ENCODE measurements around the gene PEAR1.

Gene PEAR1

GRCh38 chr1:156959414-156959813 lies 65.9 kb downstream of the PEAR1 start:
- Histone ChIP-seq H3K4me3 (ENCODE audit: low read depth in 1 of 2, low read length in 2 of 2) (no peak overlapping the region), H3K36me3 (ENCODE audit: control insufficient read depth in 1 of 2, insufficient read depth in 2 of 2, low read length in 2 of 2) (peaks cover 80 to 84% of the 10 kb centered on the region in 2 donors)

GRCh38 chr1:156959925-156960324 lies 66.4 kb downstream of the PEAR1 start:
- Histone ChIP-seq H3K27ac (ENCODE audit: low read length) (no peak overlapping the region), H3K27me3 (ENCODE audit: low read depth, low read length) (no peaks in the 10 kb centered on the region), H3K9me3 (ENCODE audit: control insufficient read depth in 1 of 2, low read length in 2 of 2) (no peaks in the 10 kb centered on the region), H3K36me3 (ENCODE audit: control insufficient read depth in 1 of 2, insufficient read depth in 2 of 2, low read length in 2 of 2) (peaks cover 79 to 80% of the 10 kb centered on the region in 2 donors), H3K4me1 (ENCODE audit: control insufficient read depth in 1 of 2, insufficient read depth in 2 of 2, low read length in 2 of 2) (no peaks in the 10 kb centered on the region), H3K4me3 (ENCODE audit: low read depth in 1 of 2, low read length in 2 of 2) (no peak overlapping the region)

More at GRCh38 chr1:156959414-156959813, 65.9 kb downstream of the PEAR1 start:
- Histone ChIP-seq H3K4me1 (ENCODE audit: control insufficient read depth in 1 of 2, insufficient read depth in 2 of 2, low read length in 2 of 2) (no peaks in the 10 kb centered on the region), H3K9me3 (ENCODE audit: control insufficient read depth in 1 of 2, low read length in 2 of 2) (no peaks in the 10 kb centered on the region), H3K27ac (ENCODE audit: low read length) (no peak overlapping the region), H3K27me3 (ENCODE audit: low read depth, low read length) (no peaks in the 10 kb centered on the region)

GRCh38 chr1:156961709-156962108 lies 68.2 kb downstream of the PEAR1 start:
- H3K27me3 ChIP-seq (ENCODE audit: low read depth, low read length): no peaks in the 10 kb centered on the region
- no peaks in the 10 kb centered on the region for H3K9me3 ChIP-seq (ENCODE audit: control insufficient read depth in 1 of 2, low read length in 2 of 2)
- H3K4me1 ChIP-seq (ENCODE audit: control insufficient read depth in 1 of 2, insufficient read depth in 2 of 2, low read length in 2 of 2): no peaks in the 10 kb centered on the region
- peaks cover 63 to 66% of the 10 kb centered on the region in 2 donors for H3K36me3 ChIP-seq (ENCODE audit: control insufficient read depth in 1 of 2, insufficient read depth in 2 of 2, low read length in 2 of 2)
- H3K27ac ChIP-seq (ENCODE audit: low read length): no peak overlapping the region
- no peak overlapping the region for H3K4me3 ChIP-seq (ENCODE audit: low read depth in 1 of 2, low read length in 2 of 2)

GRCh38 chr1:156963621-156964020 lies 70.1 kb downstream of the PEAR1 start:
- H3K9me3 ChIP-seq (ENCODE audit: control insufficient read depth in 1 of 2, low read length in 2 of 2): no peaks in the 10 kb centered on the region
- no peak overlapping the region for H3K27ac ChIP-seq (ENCODE audit: low read length)
- no peaks in the 10 kb centered on the region for H3K4me1 ChIP-seq (ENCODE audit: control insufficient read depth in 1 of 2, insufficient read depth in 2 of 2, low read length in 2 of 2)
- H3K36me3 ChIP-seq (ENCODE audit: control insufficient read depth in 1 of 2, insufficient read depth in 2 of 2, low read length in 2 of 2): peaks cover 61 to 65% of the 10 kb centered on the region in 2 donors
- no peak overlapping the region for H3K4me3 ChIP-seq (ENCODE audit: low read depth in 1 of 2, low read length in 2 of 2)
- no peaks in the 10 kb centered on the region for H3K27me3 ChIP-seq (ENCODE audit: low read depth, low read length)

GRCh38 chr1:156964441-156964840 lies 70.9 kb downstream of the PEAR1 start:
- Histone ChIP-seq H3K9me3 (ENCODE audit: control insufficient read depth in 1 of 2, low read length in 2 of 2) (no peaks in the 10 kb centered on the region), H3K27me3 (ENCODE audit: low read depth, low read length) (no peaks in the 10 kb centered on the region), H3K36me3 (ENCODE audit: control insufficient read depth in 1 of 2, insufficient read depth in 2 of 2, low read length in 2 of 2) (peaks cover 61 to 65% of the 10 kb centered on the region in 2 donors), H3K27ac (ENCODE audit: low read length) (no peak overlapping the region), H3K4me3 (ENCODE audit: low read depth in 1 of 2, low read length in 2 of 2) (no peak overlapping the region), H3K4me1 (ENCODE audit: control insufficient read depth in 1 of 2, insufficient read depth in 2 of 2, low read length in 2 of 2) (no peaks in the 10 kb centered on the region)

All from muscle layer of duodenum (tissue), 2 donors.